ENCODE results near the gene TMEM98. TPM values are rescaled to one million over a fixed set of nuclear protein-coding genes. Genes with fewer than 3 reads are reported as not detected.

Gene TMEM98
- total and polyA plus RNA-seq, 2 of the 4 experiments (the other 2 are of a cell fraction) = 173 to 195 TPM

GRCh38 chr17:32946375-32947135 lies 18.6 kb downstream of the TMEM98 start:
- H4K5ac ChIP-seq (ENCODE audit: low read depth, low read length) = no peak overlapping the region
- no peak overlapping the region for H2BK15ac ChIP-seq (ENCODE audit: low read depth, low read length)
- H3K4ac ChIP-seq (ENCODE audit: low read depth, low read length) = no peak overlapping the region
- H3K4me1 ChIP-seq (ENCODE audit: control insufficient read depth, insufficient read depth, low read length) = peaks cover 14% of the 10 kb centered on the region
- H4K91ac ChIP-seq (ENCODE audit: insufficient read depth, low read depth, low read length) = no peak overlapping the region
- H4K20me1 ChIP-seq (ENCODE audit: insufficient read depth, low read length) = no peaks in the 10 kb centered on the region
- ChIA-PET CTCF (interaction anchor here (0.7 to 1.6 kb wide), 3 partner anchors 10 to 32 kb away, joined by 3 to 5 read pairs (median 3); no protein-coding TSS in a partner anchor), POLR2A (ENCODE audit: unreplicated experiment) (no interaction called here)
- H3K56ac ChIP-seq (ENCODE audit: extremely low read depth, insufficient read depth, low read length) = no peak overlapping the region
- H3K4me2 ChIP-seq (ENCODE audit: low read depth, low read length) = no peak overlapping the region
- no peak overlapping the region for H3K23ac ChIP-seq (ENCODE audit: low read depth, low read length)
- ATAC-seq (ENCODE audit: low read depth) = no peak
- dilution Hi-C loops (cut with HindIII; ENCODE audit: low sequenced_read_pairs, unreplicated experiment) (no loop called here), in situ Hi-C loops (cut with MboI; ENCODE audit: low sequenced_read_pairs) (no loop called here), intact Hi-C loops (cut with micrococcal nuclease) (loop anchor here (5.0 kb wide), 1 partner anchor 51 kb away; no protein-coding TSS in a partner anchor)
- no peak overlapping the region for H3K14ac ChIP-seq (replicated peaks; ENCODE audit: low read depth, low read length)
- H2BK5ac ChIP-seq (ENCODE audit: low read depth, low read length, poor library complexity, severe bottlenecking) = no peak overlapping the region
- H2AFZ ChIP-seq (replicated peaks; ENCODE audit: low read length, poor library complexity) = no peak overlapping the region
- no peak overlapping the region for H2BK120ac ChIP-seq (ENCODE audit: low read depth, low read length)
- 40% methylated on average over 1 of the region's 3 CpGs; no CpG with 5 or more reads in 1 of the 2 experiments for WGBS, 2 experiments (ENCODE audit: extremely low coverage in 2 of 2, insufficient read length in 1 of 2)
- H3K27ac ChIP-seq (ENCODE audit: insufficient read depth, low read length) = no peak overlapping the region
- no peak overlapping the region for H2AK9ac ChIP-seq (replicated peaks; ENCODE audit: low read depth, low read length, poor library complexity)
- H3K27me3 ChIP-seq (ENCODE audit: control insufficient read depth, insufficient read depth, low read length) = peaks cover 2% of the 10 kb centered on the region; the same call in 1 of the 2 replicates
- BruUV-seq (replicated peaks) = no TSS peak
- DNase-seq = no peak
- H3K9me3 ChIP-seq (ENCODE audit: control insufficient read depth, insufficient read depth, low read length) = no peaks in the 10 kb centered on the region
- H3K79me1 ChIP-seq (ENCODE audit: low read depth in 1 of 2, low read length in 2 of 2) = no peaks in the 10 kb centered on the region
- no peak overlapping the region for H4K8ac ChIP-seq (ENCODE audit: low read depth in 2 of 2, low read length in 2 of 2)
- peaks cover 10% of the 10 kb centered on the region; the same call in 1 of the 2 replicates for H3K9me1 ChIP-seq (ENCODE audit: insufficient read depth, low read length)
- H3K9ac ChIP-seq (ENCODE audit: low read depth, low read length) = no peak overlapping the region
- H3K18ac ChIP-seq (ENCODE audit: low read depth, low read length) = no peak overlapping the region
- no peak overlapping the region for H3K4me3 ChIP-seq (ENCODE audit: insufficient read depth, low read depth, low read length)
- no peak overlapping the region for H2AK5ac ChIP-seq (ENCODE audit: low read depth, low read length)
- peaks cover 9% of the 10 kb centered on the region; the same call in 1 of the 2 replicates for H3K36me3 ChIP-seq (ENCODE audit: control insufficient read depth, insufficient read depth, low read length)
- TF ChIP-seq MAZ (IDR thresholded peaks at IDR 0.05; ENCODE audit: borderline replicate concordance, low read depth, low read length) (no peak), MAFK (IDR thresholded peaks at IDR 0.05; ENCODE audit: low read depth, low read length) (no peak), SMC3 (IDR thresholded peaks at IDR 0.05; ENCODE audit: low read depth, low read length) (no peak)
- no peak overlapping the region for H2BK20ac ChIP-seq (ENCODE audit: low read depth, low read length)

Data from IMR-90 (cell line).